UCSD-AML1 (cell line): ENCODE data around the gene MDH1.

ENCODE experiments used
- DNase-seq: peaks from one replicate; lab custom pipeline; 2025; ENCODE audit not compliant: unreplicated experiment; lab: John Stamatoyannopoulos, UW

MDH1 gene

DNA sequence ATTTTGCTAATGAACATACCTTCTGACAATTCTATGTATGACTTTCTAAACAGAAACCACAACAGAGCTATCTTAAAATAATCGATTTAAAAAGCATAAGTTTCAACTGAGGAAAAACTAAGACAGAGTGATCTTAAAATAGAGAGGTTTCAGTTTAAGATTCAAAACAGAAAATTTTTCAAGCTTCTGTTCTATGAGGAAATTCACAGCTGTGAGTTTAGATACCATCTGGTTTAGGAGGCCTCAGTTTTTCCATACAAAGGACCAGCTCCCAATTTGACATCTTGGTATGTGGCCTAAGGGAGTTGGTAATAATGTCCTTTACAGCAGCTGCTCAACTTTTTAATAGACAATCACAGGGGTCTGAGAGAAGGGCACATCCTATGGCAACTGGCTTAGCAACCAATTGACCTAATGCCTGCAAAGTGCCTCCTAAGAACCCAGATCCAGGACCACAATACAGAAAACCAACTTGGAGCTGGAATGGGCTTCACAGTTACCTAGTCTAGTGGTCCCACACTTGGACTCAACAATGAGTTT lies 39.7 kb downstream of the MDH1 start:
- DNase-seq: no peak

DNA sequence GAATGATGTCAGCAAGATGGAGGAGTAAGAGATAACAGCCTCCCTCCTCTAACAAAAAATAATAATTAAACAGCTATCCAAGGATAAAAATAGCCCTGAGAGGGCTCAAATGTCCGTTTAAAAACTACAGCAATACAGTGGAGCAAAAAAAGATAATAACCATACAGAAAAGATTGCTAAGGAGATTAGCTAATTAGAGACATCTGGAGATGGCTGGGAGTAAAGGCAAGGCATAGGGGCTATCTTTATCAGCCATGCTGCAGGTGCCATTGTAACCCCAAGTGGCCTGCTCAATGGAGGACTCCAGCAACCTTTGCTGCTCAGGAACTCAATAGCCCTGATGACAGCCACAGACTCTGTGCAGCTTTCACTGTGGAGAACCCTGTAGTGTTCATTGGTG lies 42.7 kb downstream of the MDH1 start:
- DNase-seq: no peak

DNA sequence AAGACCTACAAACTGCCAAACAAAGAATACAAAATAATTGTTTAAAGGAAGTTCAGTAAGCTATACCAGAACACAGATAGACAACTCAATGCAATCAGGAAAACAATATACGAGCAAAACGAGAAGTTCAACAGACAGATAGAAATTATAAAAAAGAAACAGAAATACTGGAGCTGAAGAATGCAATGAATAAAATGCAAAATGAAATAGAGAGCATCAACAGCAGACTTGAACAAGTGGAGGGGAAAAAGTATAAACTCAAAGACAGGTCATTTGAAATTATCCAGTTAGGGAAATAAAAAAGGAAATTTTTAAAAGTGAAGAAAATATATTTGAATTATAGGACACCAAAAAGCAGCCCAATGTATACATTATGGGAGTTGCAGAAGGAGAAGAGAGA lies 43.6 kb downstream of the MDH1 start:
- DNase-seq: no peak

DNA sequence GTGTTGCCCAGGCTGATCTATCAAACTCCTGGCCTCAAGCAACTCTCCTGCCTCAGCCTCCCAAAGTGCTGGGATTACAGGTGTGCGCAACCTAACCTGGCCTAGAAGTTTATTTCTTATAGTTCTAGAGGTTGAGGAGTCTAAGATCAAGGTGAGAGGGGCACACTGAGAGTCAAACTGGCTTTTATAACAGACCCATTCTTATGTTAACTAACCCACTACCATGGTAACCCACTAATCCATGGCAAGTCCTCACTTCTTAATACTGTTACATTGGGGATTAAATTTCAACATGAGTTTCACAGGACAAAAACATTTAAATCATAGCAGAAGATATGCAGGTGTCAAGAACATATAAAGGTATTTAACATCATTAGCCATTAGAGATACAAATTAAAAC lies 50.6 kb downstream of the MDH1 start:
- no peak for DNase-seq

DNA sequence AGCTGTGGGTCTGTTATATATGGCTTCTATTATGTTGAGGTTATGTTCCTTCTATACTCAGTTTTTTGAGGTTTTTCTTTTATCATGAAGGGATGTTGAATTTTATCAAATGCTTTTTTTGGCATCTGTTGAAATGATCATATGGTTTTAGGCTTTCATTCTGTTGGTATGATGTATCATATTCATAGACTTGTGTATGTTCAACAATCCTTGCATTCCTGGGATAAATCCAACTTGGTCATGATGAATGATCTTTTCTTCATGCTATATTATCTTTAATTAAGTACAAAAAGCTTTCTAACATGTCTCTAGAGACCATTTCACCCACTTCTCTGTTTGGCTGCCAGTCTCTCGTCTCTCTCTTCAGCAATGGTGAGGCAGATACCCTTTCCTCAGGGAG lies 54.2 kb downstream of the MDH1 start:
- no peak for DNase-seq

DNA sequence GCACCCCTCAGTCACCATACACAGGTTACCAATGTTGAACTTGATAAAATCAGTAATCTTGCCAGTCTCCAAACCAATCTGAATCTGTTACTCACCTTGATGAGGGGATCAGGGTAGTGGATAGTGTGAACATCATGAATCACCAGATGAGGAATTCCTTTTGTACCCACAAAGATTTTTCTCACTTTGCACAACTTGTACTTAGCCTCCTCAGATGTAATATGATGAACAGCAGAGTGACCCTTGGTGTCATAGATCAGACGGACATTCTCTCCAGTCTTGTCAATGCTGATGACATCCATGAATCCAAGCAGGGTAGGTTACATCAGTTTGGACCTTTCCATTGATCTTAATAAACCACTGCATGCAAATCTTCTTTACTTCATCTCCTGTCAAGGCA lies 54.7 kb downstream of the MDH1 start:
- DNase-seq: no peak

DNA sequence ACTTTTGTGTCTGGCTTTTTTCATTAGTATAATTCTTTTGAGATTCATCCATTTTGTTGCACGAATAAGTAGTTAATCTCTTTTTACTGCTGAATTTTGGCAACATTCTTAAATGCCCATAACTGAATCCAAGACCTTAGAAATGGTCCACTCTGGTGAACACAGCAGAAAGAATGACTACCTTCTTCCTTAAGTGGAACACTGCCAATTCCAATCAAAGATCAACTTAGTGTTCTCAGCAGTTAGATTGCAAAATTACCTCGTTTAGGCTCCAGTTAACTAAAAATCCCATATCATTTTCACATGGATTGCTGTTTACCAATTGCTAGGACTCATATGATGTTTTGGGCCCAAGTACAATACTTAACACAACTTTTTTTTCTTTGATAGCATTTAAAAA lies 59.9 kb downstream of the MDH1 start:
- DNase-seq: no peak

DNA sequence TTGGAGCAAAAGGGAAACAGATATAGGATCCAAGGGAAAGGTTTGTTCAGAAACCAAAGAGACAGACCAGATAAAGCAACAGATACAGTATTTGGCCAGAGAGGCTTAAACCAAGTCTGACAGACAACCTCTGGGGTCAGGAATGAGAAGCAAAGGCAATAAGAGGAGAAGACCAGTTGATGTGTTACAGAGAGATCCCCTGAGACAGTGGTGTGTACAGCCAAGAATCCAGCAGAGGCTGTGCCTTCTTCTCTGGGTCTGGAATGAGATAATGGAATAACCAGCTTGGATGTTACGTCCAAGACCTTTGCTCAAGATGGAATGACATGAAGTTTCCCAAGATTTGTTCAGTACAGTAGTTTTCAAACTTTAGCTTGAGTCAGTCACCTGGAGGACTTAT lies 61.1 kb downstream of the MDH1 start:
- no peak for DNase-seq

DNA sequence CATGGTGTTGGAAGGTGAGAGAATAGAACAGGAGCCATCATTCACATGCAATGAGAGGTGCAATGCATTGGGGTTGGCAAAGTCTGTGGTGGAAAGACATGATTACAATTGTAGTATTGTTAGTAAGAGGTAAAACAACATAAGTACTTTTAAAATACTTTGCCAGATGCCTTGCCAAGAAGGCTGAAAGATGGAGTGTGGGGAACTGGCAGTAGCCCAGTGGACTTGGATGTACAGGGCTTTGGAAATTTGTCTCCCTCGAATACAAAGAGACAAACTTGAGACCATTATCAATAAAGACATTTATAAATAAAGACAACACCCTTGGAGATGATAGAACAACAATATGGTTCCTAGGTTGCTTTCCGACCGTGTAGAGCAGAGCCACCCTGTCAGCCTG lies 62.0 kb downstream of the MDH1 start:
- no peak for DNase-seq

DNA sequence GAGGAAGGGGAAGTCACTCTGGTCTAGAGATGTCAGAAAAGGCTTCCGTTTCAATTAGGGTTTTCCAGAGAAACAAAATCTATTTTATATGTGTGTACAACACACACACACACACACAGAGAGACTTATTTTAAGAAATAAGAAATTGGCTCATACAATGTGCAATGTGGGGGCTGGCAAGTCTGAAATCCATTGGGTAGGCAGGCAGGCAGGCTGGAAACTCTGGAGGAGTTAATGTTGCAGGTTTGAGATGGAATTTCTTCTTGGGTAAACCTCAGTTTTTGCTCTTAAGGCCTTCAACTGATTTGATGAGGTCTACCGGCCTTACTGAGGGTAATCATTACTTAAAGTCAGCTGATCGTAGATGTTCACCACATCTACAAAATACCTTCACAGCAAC lies 62.6 kb downstream of the MDH1 start:
- DNase-seq: no peak

DNA sequence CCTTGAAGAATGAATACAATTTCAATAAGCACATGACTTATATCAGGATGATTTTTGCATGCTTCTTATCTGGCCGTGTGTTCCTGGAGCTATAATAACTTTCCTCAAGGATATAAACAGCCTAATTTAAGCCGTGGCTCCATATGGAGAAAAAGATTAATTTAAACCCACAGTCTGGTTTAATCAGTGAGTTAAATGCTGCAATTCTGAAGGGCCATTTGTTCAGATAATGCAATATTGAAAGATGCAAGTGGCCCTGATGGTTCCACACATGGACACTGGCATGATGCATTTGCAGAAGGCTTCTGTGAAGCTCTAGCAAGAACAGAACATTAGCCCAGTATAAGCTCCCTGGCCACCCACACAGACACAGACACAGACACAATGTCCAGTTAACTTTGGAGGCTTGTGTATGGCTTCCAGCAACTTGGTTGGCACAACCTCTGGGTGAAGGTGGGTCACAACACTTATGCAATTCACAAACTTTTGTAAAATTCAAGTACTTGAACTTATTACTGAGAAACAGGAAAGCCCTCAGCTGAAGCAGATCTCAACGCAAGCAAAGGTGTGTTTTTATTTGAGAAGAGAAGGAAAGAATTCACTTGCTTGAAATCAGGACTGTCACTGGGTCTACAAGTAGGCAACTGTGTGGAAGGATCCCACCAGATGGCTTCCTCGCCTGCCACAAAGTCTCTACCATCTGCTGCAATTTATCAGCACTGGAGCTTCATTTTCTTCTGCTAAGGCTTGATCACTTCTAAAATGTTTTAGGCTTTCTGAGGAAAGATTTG lies 63.3 kb downstream of the MDH1 start:
- DNase-seq: no peak

DNA sequence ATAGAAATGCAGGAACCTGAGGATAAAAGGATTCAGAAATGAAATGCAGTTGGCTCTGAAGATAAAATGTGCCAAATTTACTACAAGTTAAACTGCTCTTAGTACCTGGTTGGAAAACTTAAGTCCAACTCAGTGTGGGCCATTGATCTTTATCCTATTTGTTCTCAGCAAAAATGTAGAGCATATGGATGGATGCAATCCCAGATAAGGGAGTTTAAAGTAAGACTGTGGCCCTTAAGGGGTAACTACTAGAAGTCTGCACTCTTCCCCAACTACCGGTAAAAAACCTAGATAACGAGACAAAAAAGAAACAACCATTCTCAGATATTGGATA lies 63.9 kb downstream of the MDH1 start:
- DNase-seq: no peak

DNA sequence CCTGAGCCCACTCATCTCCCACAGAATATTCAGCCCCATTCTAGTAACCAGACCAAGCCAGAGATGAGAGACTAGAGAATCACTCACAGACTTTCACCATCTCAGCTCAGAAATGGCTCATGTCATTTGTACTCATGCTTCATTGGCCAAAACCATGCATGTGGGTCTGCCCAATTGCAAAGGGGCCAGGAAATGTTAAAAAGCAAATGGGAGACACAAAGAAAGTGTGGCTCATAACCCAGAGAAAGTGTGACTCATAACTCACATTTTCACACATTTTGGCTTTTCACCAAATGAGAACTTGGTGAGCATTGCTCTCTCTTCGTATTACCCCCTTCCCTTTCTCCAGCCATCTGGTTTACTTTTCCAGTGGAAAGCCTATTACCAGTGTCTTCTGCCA lies 66.2 kb downstream of the MDH1 start:
- no peak for DNase-seq
